ENCODE data around the gene RBFOX2.
"Not testable (repeated sequence)": the region's sequence is repeated elsewhere in the genome, so short reads cannot be mapped to it uniquely, and the experiment has no call there.

Gene RBFOX2

DNA sequence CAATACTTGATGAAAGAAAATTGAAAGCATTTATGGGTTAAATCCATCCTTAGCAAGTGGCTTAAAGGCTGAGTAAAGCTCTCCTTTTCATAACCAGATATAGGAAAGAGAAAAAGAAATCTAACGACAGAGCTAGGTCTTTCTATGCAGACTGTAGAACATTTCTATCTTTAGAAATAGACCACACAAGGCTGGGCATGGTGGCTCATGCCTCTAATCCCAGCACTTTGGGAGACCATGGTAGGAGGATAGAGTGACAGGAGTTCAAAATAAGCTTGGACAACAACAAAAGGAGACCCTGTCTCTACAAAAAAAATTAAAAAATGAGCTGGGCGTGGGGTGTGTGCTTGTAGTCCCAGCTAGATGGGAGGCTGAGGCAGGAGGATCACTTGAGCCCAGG is 220.2 kb downstream of the RBFOX2 start:
- H3K4me3 ChIP-seq (ENCODE audit: low read depth, low read length), result no peak overlapping the region
- TF ChIP-seq, protein P1, sequence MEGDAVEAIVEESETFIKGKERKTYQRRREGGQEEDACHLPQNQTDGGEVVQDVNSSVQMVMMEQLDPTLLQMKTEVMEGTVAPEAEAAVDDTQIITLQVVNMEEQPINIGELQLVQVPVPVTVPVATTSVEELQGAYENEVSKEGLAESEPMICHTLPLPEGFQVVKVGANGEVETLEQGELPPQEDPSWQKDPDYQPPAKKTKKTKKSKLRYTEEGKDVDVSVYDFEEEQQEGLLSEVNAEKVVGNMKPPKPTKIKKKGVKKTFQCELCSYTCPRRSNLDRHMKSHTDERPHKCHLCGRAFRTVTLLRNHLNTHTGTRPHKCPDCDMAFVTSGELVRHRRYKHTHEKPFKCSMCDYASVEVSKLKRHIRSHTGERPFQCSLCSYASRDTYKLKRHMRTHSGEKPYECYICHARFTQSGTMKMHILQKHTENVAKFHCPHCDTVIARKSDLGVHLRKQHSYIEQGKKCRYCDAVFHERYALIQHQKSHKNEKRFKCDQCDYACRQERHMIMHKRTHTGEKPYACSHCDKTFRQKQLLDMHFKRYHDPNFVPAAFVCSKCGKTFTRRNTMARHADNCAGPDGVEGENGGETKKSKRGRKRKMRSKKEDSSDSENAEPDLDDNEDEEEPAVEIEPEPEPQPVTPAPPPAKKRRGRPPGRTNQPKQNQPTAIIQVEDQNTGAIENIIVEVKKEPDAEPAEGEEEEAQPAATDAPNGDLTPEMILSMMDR (IDR thresholded peaks at IDR 0.05; ENCODE audit: insufficient read depth, low read depth, low read length, missing control alignments), result no peak
- DNase-seq (ENCODE audit: low read depth), result no peak

DNA sequence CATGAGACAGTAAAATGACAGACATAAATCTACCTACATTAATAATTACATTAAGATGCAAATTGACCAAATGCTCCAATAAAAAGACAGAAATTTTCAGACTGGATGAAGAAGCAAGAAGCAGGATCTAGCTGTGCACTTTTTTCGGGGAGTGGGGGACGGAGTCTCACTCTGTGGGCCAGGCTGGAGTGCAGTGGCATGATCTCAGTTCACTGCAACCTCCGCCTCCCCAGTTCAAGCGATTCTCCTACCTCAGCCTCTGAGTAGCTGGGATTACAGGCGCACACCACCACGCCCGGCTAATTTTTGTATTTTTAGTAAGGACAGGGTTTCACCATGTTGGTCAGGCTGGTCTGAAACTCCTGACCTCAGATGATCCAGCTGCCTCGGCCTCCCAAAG is 222.0 kb downstream of the RBFOX2 start:
- not testable (repeated sequence) for DNase-seq (ENCODE audit: low read depth); H3K4me3 ChIP-seq (ENCODE audit: low read depth, low read length)

DNA sequence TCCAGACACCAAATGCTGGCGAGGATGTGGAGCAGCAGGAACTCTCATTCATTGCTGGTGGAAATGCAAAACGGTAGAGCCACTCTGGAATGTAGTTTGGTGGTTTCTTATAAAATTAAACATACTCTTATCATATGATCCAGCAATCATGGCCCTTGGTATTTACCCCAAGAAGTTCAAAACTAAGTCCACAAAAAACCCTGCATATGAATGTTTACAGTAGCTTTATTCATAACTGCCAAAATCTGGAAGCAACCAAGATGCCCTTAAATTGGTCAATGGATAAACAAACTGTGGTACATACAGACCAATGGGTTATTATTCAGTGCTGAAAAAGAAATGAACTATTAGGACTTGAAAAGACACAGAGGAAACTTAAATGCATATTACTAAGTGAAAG is 223.2 kb downstream of the RBFOX2 start:
- no peak for DNase-seq (ENCODE audit: low read depth)
- no peak overlapping the region for H3K4me3 ChIP-seq (ENCODE audit: low read depth, low read length)
- TF ChIP-seq, protein P1 (IDR thresholded peaks at IDR 0.05; ENCODE audit: insufficient read depth, low read depth, low read length, missing control alignments), result no peak

DNA sequence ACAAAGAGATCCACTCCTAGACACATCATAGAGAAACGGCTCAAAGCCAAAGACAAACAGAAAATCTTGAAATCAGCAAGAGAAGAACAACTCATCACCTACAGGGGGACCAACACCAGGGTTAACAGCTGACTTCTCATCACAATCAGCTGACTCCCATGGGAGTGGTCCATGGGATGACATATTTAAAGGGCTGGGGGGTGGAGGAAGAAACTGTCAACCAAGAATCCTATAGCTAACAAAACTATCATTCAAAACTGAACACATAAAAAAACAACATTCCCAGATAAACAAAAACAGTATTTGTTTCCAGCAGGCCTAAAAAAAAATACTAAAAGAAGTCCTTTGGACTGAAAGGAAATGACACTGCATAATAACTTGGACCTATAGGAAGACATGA is 224.2 kb downstream of the RBFOX2 start:
- no peak overlapping the region for H3K4me3 ChIP-seq (ENCODE audit: low read depth, low read length)
- TF ChIP-seq, protein P1 (IDR thresholded peaks at IDR 0.05; ENCODE audit: insufficient read depth, low read depth, low read length, missing control alignments), result no peak
- no peak for DNase-seq (ENCODE audit: low read depth)

DNA sequence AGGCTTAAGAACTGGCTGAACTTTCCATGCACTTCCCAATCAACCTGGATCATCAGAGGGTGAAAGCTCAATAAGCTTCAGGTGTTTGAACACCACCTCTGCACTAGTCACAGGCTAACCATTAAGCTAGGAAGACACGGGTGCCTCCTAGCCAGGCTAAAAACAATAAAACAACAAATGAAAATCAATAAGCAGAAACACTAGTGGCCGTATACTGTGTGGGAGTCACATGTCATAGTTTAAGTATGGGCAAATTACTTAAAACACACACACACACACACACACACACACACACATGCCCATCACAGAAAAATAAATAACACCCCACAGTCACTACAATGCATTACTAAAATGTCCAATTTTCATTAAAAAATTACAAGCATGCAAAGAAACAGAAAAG is 225.7 kb downstream of the RBFOX2 start:
- no peak for DNase-seq (ENCODE audit: low read depth)
- no peak overlapping the region for H3K4me3 ChIP-seq (ENCODE audit: low read depth, low read length)
- TF ChIP-seq, protein P1 (IDR thresholded peaks at IDR 0.05; ENCODE audit: insufficient read depth, low read depth, low read length, missing control alignments), result no peak

DNA sequence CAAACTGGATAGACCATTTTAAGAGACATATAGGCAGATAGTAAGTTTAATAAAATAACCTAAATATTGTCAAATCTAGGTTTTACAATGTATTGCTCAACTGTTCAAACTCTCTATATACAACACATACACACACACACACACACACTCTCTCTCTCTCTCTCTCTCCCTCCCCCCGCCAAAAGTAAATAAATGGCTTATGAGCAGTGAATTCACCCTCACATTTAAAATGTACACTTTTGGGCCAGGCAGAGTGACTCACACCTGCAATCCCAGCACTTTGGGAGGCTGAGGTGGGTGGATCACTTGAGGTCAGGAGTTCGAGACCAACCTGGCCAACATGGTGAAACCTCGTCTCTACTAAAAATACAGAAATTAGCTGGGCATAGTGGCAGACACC is 227.3 kb downstream of the RBFOX2 start:
- not testable (repeated sequence) for DNase-seq (ENCODE audit: low read depth); H3K4me3 ChIP-seq (ENCODE audit: low read depth, low read length)

DNA sequence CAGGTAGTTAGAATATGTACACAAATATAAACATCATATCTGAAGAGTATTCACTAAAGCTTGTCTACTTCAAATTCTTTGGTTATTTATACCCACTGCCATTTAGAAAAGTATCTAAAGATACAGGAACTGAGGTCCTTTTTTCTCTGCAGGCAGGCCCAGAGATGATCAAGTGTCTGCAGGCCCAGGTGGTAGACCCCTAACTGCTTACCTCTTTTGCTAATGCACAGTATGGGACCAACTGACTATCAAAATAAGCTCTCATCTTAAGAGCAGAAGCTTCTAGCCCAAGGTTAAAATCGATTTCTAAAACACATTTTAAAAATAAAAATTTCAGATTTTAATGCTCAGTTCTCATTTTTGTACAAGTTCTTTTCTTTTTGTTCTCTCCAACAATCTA is 229.5 kb downstream of the RBFOX2 start:
- DNase-seq (ENCODE audit: low read depth), result no peak
- TF ChIP-seq, protein P1 (IDR thresholded peaks at IDR 0.05; ENCODE audit: insufficient read depth, low read depth, low read length, missing control alignments), result no peak

DNA sequence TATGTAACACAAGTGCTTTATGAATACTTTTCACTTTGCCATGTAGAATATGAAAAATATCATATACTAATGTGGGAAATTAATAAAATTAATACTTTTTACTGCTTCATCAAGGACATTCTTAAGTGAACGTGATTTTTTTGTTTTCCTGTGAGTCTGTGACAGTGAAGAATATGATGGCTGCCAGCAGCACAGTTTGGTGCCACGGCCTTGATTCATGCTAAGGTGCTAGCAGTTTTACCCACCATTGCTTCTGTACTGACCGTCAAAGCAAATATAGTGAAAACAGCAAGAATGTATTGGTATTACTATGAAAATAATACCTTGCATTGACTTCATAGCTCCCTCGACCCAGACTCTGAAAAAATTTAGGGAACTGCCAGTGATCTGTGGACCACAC is 231.2 kb downstream of the RBFOX2 start:
- TF ChIP-seq, protein P1 (IDR thresholded peaks at IDR 0.05; ENCODE audit: insufficient read depth, low read depth, low read length, missing control alignments), result no peak
- no peak overlapping the region for H3K4me3 ChIP-seq (ENCODE audit: low read depth, low read length)
- DNase-seq (ENCODE audit: low read depth), result no peak

More for the DNA sequence above, 229.5 kb downstream of the RBFOX2 start:
- no peak overlapping the region for H3K4me3 ChIP-seq (ENCODE audit: low read depth, low read length)
